B cell (primary cell): ENCODE data around the gene NFKBIL1. TPM values are rescaled to one million over a fixed set of nuclear protein-coding genes. Genes with fewer than 3 reads are reported as not detected.

Experiments
- ATAC-seq: fragments of 200-7000 bp; cut with Tn5 transposase; one replicate; pipeline ENCODE4 v1.10.0; 2021; ENCODE audit warnings: low read depth, mild to moderate bottlenecking, moderate number of reproducible peaks, moderate library complexity
- CTCF ChIA-PET: fragments of 350-600 bp; sonication (Branson Sonifier 250); formaldehyde crosslinking; loops from one replicate; lab custom pipeline; 2021; ENCODE audit warnings: antibody characterized with exemption, inconsistent platforms; lab: Charles Lee
- POLR2A ChIA-PET: fragments of 350-600 bp; sonication (Branson Sonifier 250); formaldehyde crosslinking; loops from one replicate; lab custom pipeline; 2021; ENCODE audit warnings: antibody characterized with exemption; lab: Charles Lee
- DNase-seq: peaks from one replicate; pipeline ENCODE4 v3.0.0; 2013
- H2AFZ ChIP-seq: 2 replicates; pipeline ENCODE4 v1.6.1; 2012; ENCODE audit warnings: mild to moderate bottlenecking, low read depth, low read length; ENCODE audit not compliant: insufficient read depth, poor library complexity, severe bottlenecking
- H3K27ac ChIP-seq, 2 donors: 1 replicate in 1 of 2; 2 replicates in 1 of 2; pipeline ENCODE4 v1.5.1; 2012 to 2013; ENCODE audit warnings: low read length in 2 of 2, mild to moderate bottlenecking in 2 of 2, moderate library complexity in 1 of 2
- H3K27me3 ChIP-seq, 4 experiments: fragments of 200-600 bp in 1 of 4; sonication (generic) in 1 of 4; replicated peaks in 1 of 4; 1 replicate in 2 of 4; 2 replicates in 2 of 4; pipeline versions ENCODE4 v1.6.1 to v1.7.0; 2013 to 2016; ENCODE audit warnings: low read length in 3 of 4, mild to moderate bottlenecking in 2 of 4, mixed read lengths in 1 of 4, moderate library complexity in 1 of 4; ENCODE audit not compliant: insufficient read depth in 4 of 4, control insufficient read depth in 3 of 4; ENCODE audit errors: control extremely low read depth in 1 of 4
- H3K36me3 ChIP-seq, 2 experiments: replicated peaks in 1 of 2; 1 replicate in 1 of 2; 2 replicates in 1 of 2; pipeline versions ENCODE4 v1.6.1 to v1.7.1; 2013; ENCODE audit warnings: low read length in 1 of 2; ENCODE audit not compliant: insufficient read depth in 2 of 2, control insufficient read depth in 1 of 2; ENCODE audit errors: control extremely low read depth in 1 of 2, extremely low read depth in 1 of 2
- H3K4me1 ChIP-seq, 2 donors: fragments of 200-600 bp in 1 of 2; sonication (generic) in 1 of 2; 1 replicate in 1 of 2; 2 replicates in 1 of 2; pipeline versions ENCODE4 v1.5.1 to v1.6.1; 2013 to 2017; ENCODE audit warnings: low read length in 2 of 2; ENCODE audit not compliant: control insufficient read depth in 2 of 2, insufficient read depth in 2 of 2
- H3K4me2 ChIP-seq: replicated peaks from 2 replicates; pipeline ENCODE3; 2012; ENCODE audit warnings: mild to moderate bottlenecking, low read depth, low read length; ENCODE audit not compliant: poor library complexity, severe bottlenecking
- H3K4me3 ChIP-seq, 5 experiments: fragments of 200-600 bp in 1 of 5; sonication (generic) in 1 of 5; 1 replicate in 3 of 5; 2 replicates in 2 of 5; pipeline versions ENCODE4 v1.5.1 to v1.7.0; 2011 to 2016; ENCODE audit warnings: low read length in 4 of 5, mild to moderate bottlenecking in 4 of 5, low read depth in 2 of 5, control low read depth in 1 of 5, moderate library complexity in 1 of 5; ENCODE audit not compliant: insufficient read depth in 1 of 5; ENCODE audit errors: control extremely low read depth in 1 of 5, extremely low read depth in 1 of 5
- H3K79me2 ChIP-seq: fragments of 200-600 bp; sonication (generic); one replicate; pipeline ENCODE4 v1.6.0; 2016; ENCODE audit warnings: low read length; ENCODE audit not compliant: control insufficient read depth, insufficient read depth
- H3K9ac ChIP-seq: fragments of 200-600 bp; sonication (generic); 2 replicates; pipeline ENCODE4 v1.6.1; 2017; ENCODE audit warnings: mild to moderate bottlenecking, low read length, moderate library complexity
- H3K9me3 ChIP-seq, 3 donors: one replicate each; pipeline versions ENCODE4 v1.6.1 to v1.7.1; 2013; ENCODE audit warnings: low read length in 2 of 3; ENCODE audit not compliant: control insufficient read depth in 2 of 3, insufficient read depth in 1 of 3; ENCODE audit errors: control extremely low read depth in 1 of 3
- H4K20me1 ChIP-seq: 2 replicates; pipeline ENCODE4 v1.6.0; 2012; ENCODE audit warnings: mild to moderate bottlenecking, low read length; ENCODE audit not compliant: insufficient read depth, control insufficient read depth, poor library complexity, severe bottlenecking
- H3K27ac Mint-ChIP-seq: one replicate; pipeline ENCODE4 v1.8.0; 2021; ENCODE audit warnings: mixed read lengths
- H3K27me3 Mint-ChIP-seq: one replicate; pipeline ENCODE4 v1.8.0; 2021; ENCODE audit warnings: mixed read lengths
- H3K4me1 Mint-ChIP-seq: one replicate; pipeline ENCODE4 v1.8.0; 2021; ENCODE audit warnings: mixed read lengths
- H3K4me3 Mint-ChIP-seq: one replicate; pipeline ENCODE4 v1.8.0; 2021; ENCODE audit warnings: mixed read lengths
- H3K9me3 Mint-ChIP-seq: one replicate; pipeline ENCODE4 v1.8.0; 2022; ENCODE audit warnings: mixed read lengths; ENCODE audit not compliant: insufficient read depth
- EZH2 ChIP-seq: IDR thresholded peaks from 2 replicates; pipeline ENCODE4 v1.6.1; 2012; ENCODE audit warnings: borderline replicate concordance, low read depth, mild to moderate bottlenecking, moderate library complexity, low read length; ENCODE audit not compliant: insufficient read depth, poor library complexity, severe bottlenecking
- WGBS: methylation state at CpG from one replicate; pipeline ENCODE4 v1.1.5; 2013; ENCODE audit warnings: missing lambda C conversion rate; ENCODE audit not compliant: insufficient coverage; 5-methylcytosine and 5-hydroxymethylcytosine counted together
- intact Hi-C: fragments of 100-400 bp; cut with micrococcal nuclease; formaldehyde crosslinking; loops from one replicate; pipeline ENCODE4 v1.10.0; 2022
- polyA plus RNA-seq: library from polyadenylated mRNA; depleted of rRNA; stranded (reverse); fragments of >200 nt; gene quantifications from 2 replicates; pipeline ENCODE4 v1.2.3, GENCODE V29; 2012
- total RNA-seq, 2 donors: library from RNA; stranded (reverse); fragments of 120-200 nt in 1 of 2; gene quantifications; 1 replicate in 1 of 2; 2 replicates in 1 of 2; pipeline versions ENCODE4 v1.2.3 to v1.2.4, GENCODE V29; 2013 to 2022
- TF ChIP-seq, protein P1 (sequence below): fragments of 200-600 bp; IDR thresholded peaks from one replicate; pipeline ENCODE4 v1.8.0; 2022; ENCODE audit warnings: antibody characterized with exemption, mild to moderate bottlenecking

The NFKBIL1 gene
- total and polyA plus RNA-seq, 2 donors (not counting 1 experiment from before 2014, with no cell fraction given), result 10.3 to 18.4 TPM

DNA sequence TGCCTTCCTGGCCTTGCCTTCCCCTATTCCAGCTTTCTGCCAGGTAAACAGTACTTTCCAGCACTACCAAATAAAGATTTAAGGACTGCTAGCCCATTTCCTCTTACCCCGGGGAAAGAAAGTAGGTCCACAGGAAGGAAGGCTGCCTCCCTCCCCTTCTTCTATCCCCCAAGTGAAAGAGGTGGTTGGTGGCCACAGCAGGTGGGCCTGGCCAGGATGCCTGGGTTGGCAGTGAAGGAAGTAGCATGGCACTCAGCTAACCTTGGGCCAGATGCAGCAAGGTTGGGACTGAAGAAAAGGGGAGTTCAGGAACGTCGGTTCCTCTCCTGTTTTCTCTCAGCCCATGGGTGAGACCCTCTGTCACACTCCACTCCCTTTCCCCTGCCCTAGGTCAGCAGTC, 8.9 kb downstream of the NFKBIL1 start:
- Histone ChIP-seq H3K4me2 (peak overlapping the region; percentile 35), H4K20me1 (peaks cover 20% of the 10 kb centered on the region), H3K4me3 (no peak overlapping the region), H3K79me2 (peaks cover 51% of the 10 kb centered on the region), H3K36me3 (peaks cover 0 to 3% of the 10 kb centered on the region in 2 experiments), H3K9ac (no peak overlapping the region), H2AFZ (no peak overlapping the region), H3K27ac (no peak overlapping the region), H3K4me1 (peaks cover 58 to 64% of the 10 kb centered on the region in 2 donors), H3K27me3 (no peaks in the 10 kb centered on the region), H3K9me3 (no peaks in the 10 kb centered on the region)
- ChIA-PET POLR2A (interaction anchor here (0.6 to 42.6 kb wide), 3 partner anchors 9 to 175 kb away, joined by 3 to 1450 read pairs (median 4); partner anchors contain the start of genes LST1, LTA, LTB and NCR3), CTCF (interaction anchor here (29.4 kb wide), 1 partner anchor 34 kb away, joined by 2241 read pairs; the partner anchor contains the start of genes LST1, LTB, NCR3 and TNF)
- H3K4me1 Mint-ChIP-seq, result peaks cover 68% of the 10 kb centered on the region
- no peaks in the 10 kb centered on the region for H3K27me3 Mint-ChIP-seq
- no peaks in the 10 kb centered on the region for H3K9me3 Mint-ChIP-seq
- ATAC-seq, result no peak
- intact Hi-C loops, result no loop called here
- DNase-seq, result no peak
- WGBS, result no CpG with 5 or more reads among the region's 3 CpGs
- H3K27ac Mint-ChIP-seq, result no peak overlapping the region
- TF ChIP-seq EZH2, result no peak
- TF ChIP-seq, protein P1, sequence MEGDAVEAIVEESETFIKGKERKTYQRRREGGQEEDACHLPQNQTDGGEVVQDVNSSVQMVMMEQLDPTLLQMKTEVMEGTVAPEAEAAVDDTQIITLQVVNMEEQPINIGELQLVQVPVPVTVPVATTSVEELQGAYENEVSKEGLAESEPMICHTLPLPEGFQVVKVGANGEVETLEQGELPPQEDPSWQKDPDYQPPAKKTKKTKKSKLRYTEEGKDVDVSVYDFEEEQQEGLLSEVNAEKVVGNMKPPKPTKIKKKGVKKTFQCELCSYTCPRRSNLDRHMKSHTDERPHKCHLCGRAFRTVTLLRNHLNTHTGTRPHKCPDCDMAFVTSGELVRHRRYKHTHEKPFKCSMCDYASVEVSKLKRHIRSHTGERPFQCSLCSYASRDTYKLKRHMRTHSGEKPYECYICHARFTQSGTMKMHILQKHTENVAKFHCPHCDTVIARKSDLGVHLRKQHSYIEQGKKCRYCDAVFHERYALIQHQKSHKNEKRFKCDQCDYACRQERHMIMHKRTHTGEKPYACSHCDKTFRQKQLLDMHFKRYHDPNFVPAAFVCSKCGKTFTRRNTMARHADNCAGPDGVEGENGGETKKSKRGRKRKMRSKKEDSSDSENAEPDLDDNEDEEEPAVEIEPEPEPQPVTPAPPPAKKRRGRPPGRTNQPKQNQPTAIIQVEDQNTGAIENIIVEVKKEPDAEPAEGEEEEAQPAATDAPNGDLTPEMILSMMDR, result no peak
- H3K4me3 Mint-ChIP-seq, result no peak overlapping the region
